GM19023 (cell line): Measurements from ENCODE around the gene OXGR1.
"Not testable (repeated sequence)": the region's sequence is repeated elsewhere in the genome, so short reads cannot be mapped to it uniquely, and the experiment has no call there.

Source experiments
- ATAC-seq: cut with Tn5 transposase; IDR thresholded peaks from one replicate; pipeline ENCODE4 v1.9.1; 2021; ENCODE audit warnings: mild to moderate bottlenecking, moderate library complexity; ENCODE audit not compliant: unreplicated experiment

Gene OXGR1

GRCh38 chr13:96994017-96994857 lies at the start of gene OXGR1:
TSS of gene OXGR1 (minus strand) at chr13:96994476. CDS start at chr13:96987759, 6,717 bp downstream.
- ATAC-seq: no peak

DNA sequence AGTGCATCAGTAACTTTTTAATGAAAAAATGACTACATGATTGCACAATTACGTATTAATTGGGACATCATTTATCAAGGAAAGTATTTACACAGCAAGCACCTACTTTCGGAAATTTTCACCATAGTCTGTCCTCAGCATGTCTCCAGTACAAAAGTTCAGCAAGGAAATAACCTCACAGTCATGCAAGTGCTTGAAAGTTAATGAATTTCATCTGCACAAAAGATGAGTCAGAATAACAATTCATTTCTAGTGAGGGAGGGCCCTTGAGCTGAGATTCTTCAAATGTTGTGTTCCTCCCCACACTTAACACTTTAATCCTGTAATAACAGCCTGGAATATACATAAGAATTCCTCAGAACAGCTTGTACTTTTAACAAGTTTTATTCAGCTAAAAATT lies 49.0 kb upstream of the OXGR1 start:
- ATAC-seq: no peak

DNA sequence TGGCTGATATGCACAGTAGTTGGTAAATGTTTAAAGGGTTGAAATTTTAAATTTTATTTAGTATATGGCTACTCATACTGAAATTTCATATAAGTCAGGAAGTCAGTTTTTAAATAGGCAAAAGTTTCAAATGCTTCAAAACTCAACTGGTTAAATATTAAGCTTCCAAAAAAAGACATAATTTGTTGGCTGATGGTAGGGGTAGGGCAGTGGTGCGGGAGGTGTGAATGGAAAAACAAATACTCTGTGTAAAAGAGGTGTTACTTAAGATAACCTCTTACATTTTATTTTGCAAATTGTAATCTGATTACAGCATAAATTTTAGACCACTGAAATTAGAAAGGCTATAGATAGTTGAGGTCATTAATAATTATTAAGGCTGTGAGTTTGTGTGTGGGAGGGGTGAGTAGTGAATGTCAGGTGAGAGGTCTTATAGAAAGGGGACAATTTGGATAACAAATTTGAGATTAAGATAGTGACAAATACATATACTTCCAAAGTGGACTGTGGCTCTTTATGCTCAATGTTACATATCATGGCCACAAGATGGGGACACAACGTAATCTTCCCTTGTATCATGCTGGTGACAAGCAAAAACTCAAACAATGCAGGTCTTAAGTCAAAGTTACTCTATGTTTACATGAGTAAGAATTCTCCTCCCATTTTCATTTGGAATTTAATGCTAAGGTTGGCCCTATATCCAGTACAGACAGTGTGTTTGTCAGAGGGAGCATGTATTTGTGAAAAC lies 36.6 kb upstream of the OXGR1 start:
- ATAC-seq: no peak

- no peak for ATAC-seq
Observed at GRCh38 chr13:97028441-97029299, 34.4 kb upstream of the OXGR1 start.

GRCh38 chr13:97027162-97027554 lies 32.9 kb upstream of the OXGR1 start:
- no peak for ATAC-seq

DNA sequence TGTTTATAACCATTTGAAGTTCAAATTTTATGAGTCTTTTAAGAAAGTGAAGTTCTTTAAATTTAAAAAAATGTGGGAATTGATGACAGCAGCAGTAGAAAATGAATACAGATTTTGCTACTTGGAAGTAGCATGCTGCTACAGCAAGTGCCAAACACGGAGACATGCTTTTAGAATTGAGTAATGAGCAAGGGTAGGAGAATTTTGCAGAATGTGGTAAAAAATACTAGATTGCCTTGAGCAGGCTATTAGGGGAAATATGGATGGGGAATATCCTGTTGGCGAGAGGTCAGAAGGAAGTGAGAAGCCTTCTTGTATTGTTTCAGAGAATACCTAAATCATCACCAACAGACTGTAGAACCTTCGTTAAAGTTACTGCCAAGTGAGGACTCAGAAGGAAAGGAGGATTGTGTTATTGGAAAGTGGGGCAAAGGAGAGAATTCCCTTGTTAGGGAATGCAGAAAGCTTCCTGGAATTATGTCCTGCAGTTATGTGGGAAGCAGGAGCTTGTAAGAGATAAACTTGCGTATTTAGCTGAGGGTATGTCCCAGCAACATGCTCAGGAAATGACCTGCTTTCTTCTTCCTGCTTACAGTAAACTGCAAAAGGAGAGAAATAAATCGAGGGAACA lies 32.4 kb upstream of the OXGR1 start:
- no peak for ATAC-seq

- ATAC-seq: not testable (repeated sequence)
Observed at GRCh38 chr13:97023812-97024211, 29.5 kb upstream of the OXGR1 start.

- no peak for ATAC-seq
Observed at GRCh38 chr13:97023117-97023516, 28.8 kb upstream of the OXGR1 start.

- ATAC-seq: no peak
Observed at GRCh38 chr13:97021241-97021640, 27.0 kb upstream of the OXGR1 start.

DNA sequence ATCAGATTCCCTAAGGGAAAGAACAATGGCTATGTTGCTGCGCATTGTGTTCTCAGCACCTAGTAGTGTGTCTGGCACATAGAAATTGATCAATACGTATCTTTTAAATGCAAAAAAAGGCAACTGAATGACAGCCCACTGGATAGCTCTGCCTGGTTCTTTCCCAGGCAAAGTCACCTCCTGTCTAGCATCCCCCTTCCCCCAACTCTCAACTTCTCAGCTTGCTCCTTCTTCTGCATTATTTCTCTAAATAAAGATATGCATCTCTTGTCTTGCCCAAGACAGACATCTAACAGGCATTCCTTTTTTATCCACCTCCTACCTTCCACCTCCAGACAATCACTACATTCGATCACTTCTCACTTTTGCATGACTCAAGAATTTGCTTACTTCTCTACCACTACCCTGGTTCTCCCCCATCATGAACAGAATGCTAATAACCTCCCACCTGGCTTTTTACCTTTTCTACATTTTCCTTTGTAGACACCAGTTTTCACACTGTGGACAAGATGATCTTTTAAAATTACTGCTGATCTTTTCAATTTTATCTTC lies 26.5 kb upstream of the OXGR1 start:
- no peak for ATAC-seq

GRCh38 chr13:97020194-97020593 lies 25.9 kb upstream of the OXGR1 start:
- ATAC-seq: no peak

DNA sequence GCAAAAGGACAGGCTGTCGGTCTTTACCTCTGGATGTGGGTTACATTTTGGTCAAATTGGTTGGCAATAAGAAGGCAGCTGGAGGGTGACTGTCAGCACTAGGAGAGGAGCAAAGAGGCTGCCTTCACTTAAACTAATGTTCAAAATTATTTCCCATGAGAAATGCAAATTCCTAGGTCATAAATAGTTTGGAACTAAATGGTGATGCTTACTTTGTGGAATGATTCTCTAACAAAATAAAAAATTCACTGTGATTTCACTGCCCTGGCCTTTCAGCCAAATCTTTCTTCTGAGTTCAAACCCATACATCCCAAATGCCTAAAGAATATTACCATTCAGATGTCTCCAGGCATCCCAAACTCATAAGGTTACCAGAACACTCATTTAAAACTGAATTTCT lies 25.0 kb upstream of the OXGR1 start:
- ATAC-seq: no peak

- peak; percentile 83 for ATAC-seq
Observed at GRCh38 chr13:97018029-97018819, 23.9 kb upstream of the OXGR1 start.

GRCh38 chr13:97017322-97017721 lies 23.0 kb upstream of the OXGR1 start:
- no peak for ATAC-seq

GRCh38 chr13:97015661-97016350 lies 21.5 kb upstream of the OXGR1 start:
- ATAC-seq: no peak

- ATAC-seq: no peak
Observed at GRCh38 chr13:97012251-97013048, 18.2 kb upstream of the OXGR1 start.

DNA sequence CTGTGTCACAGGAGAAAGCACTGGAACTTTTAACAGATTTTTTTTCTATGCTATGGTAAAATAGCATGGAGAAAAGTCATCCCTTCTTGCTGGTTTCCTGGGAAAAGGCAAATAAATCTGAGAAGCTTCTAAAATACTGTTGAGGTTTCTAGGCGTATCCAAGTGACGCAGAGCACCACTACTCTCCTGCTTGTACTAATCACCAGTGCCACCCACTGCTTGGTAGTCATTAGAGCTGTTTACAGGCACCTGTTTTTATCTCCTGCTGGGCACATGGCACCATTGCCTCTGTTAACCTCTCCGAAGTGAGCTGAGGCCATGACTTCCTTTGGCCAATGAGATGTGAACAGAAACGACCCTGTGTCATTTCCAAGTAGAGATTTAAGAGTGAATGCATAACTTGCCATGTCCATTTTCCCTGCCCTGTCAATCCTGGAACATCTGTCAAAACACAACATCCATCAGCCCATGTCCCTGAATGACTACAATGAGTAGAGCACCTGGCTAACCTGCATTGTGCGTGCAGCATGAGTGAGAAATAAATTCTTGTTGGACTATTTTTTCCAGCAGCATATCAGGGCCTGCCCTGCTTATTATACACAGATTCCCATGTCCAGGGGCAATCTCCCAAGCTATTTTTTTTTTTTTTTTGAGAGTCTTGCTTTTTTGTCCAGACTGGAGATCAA lies 17.3 kb upstream of the OXGR1 start:
- no peak for ATAC-seq

- ATAC-seq: no peak
Observed at GRCh38 chr13:97008643-97009042, 14.4 kb upstream of the OXGR1 start.
